Tibial artery (tissue), 4 donors: ENCODE data around the gene LRRC46.

ENCODE experiments used
- DNase-seq, 2 donors: peaks; one replicate each; pipeline ENCODE4 v3.0.0-alpha.2; 2019
- H3K27ac ChIP-seq, 2 donors: fragments of 200-600 bp; sonication (generic) in 1 of 2; 1 replicate in 1 of 2; 2 replicates in 1 of 2; pipeline ENCODE4 v1.5.1; 2018 to 2019; ENCODE audit warnings: mild to moderate bottlenecking in 1 of 2
- H3K27me3 ChIP-seq, 2 donors: fragments of 200-600 bp; sonication (generic) in 1 of 2; one replicate each; pipeline versions ENCODE4 v1.5.1 to v1.6.0; 2016 to 2019
- H3K36me3 ChIP-seq, 3 donors: fragments of 200-600 bp; sonication (generic) in 2 of 3; one replicate each; pipeline ENCODE4 v1.5.1; 2016 to 2019; ENCODE audit warnings: mild to moderate bottlenecking in 2 of 3
- H3K4me1 ChIP-seq, 4 donors: fragments of 200-600 bp; sonication (generic) in 2 of 4; 1 replicate in 3 of 4; 2 replicates in 1 of 4; pipeline ENCODE4 v1.5.1; 2016 to 2019
- H3K4me3 ChIP-seq, 2 donors: fragments of 200-600 bp; sonication (generic) in 1 of 2; 1 replicate in 1 of 2; 2 replicates in 1 of 2; pipeline ENCODE4 v1.5.1; 2018 to 2019; ENCODE audit warnings: mild to moderate bottlenecking in 2 of 2
- H3K9me3 ChIP-seq, 3 donors: fragments of 200-600 bp; sonication (generic) in 1 of 3; one replicate each; pipeline ENCODE4 v1.5.1; 2016 to 2019
- CTCF ChIP-seq, 2 experiments: fragments of 200-600 bp in 1 of 2; fragments of 450-650 bp in 1 of 2; IDR thresholded peaks; one replicate each; pipeline ENCODE4 v1.5.1; 2017 to 2019; ENCODE audit warnings: antibody characterized with exemption in 2 of 2, mild to moderate bottlenecking in 1 of 2, moderate library complexity in 1 of 2
- intact Hi-C: fragments of 100-400 bp; cut with DNase I; formaldehyde crosslinking; loops from one replicate; pipeline ENCODE4 v1.15.0; 2023; ENCODE audit warnings: low total_unique reads

LRRC46 gene

GRCh38 chr17:47815106-47815918 lies 16.2 kb upstream of the LRRC46 start:
- peak in 1 of 2 donors; percentile 37 for DNase-seq
- peaks cover 15 to 84% (median 74%) of the 10 kb centered on the region in 3 donors for H3K36me3 ChIP-seq
- TF ChIP-seq CTCF (IDR thresholded peaks at IDR 0.05): no peak
- no peak overlapping the region for H3K4me3 ChIP-seq
- intact Hi-C loops: no loop called here
- H3K9me3 ChIP-seq: no peaks in the 10 kb centered on the region
- no peak overlapping the region for H3K27ac ChIP-seq
- H3K4me1 ChIP-seq: peaks cover 0 to 6% (median under 1%) of the 10 kb centered on the region in 4 donors
- no peaks in the 10 kb centered on the region for H3K27me3 ChIP-seq

- TF ChIP-seq CTCF (IDR thresholded peaks at IDR 0.05): no peak
- H3K9me3 ChIP-seq: no peaks in the 10 kb centered on the region
- H3K27ac ChIP-seq: no peak overlapping the region
- peaks cover 15 to 80% (median 67%) of the 10 kb centered on the region in 3 donors for H3K36me3 ChIP-seq
- peak in 1 of 2 donors; percentile 43 for DNase-seq
- intact Hi-C loops: no loop called here
- H3K27me3 ChIP-seq: no peaks in the 10 kb centered on the region
- no peak overlapping the region for H3K4me3 ChIP-seq
- H3K4me1 ChIP-seq: peaks cover 0 to 15% (median 7%) of the 10 kb centered on the region in 4 donors
Observed at GRCh38 chr17:47816111-47816735, 15.2 kb upstream of the LRRC46 start.

- H3K4me1 ChIP-seq: peaks cover 4 to 20% (median 11%) of the 10 kb centered on the region in 4 donors
- no peak for DNase-seq
- TF ChIP-seq CTCF (IDR thresholded peaks at IDR 0.05): no peak
- no peaks in the 10 kb centered on the region for H3K27me3 ChIP-seq
- H3K27ac ChIP-seq: no peak overlapping the region
- no peak overlapping the region for H3K4me3 ChIP-seq
- intact Hi-C loops: no loop called here
- no peaks in the 10 kb centered on the region for H3K9me3 ChIP-seq
- H3K36me3 ChIP-seq: peaks cover 15 to 77% (median 67%) of the 10 kb centered on the region in 3 donors
Observed at GRCh38 chr17:47816947-47817346, 14.5 kb upstream of the LRRC46 start.

GRCh38 chr17:47818002-47818695 lies 13.3 kb upstream of the LRRC46 start:
- no peaks in the 10 kb centered on the region for H3K9me3 ChIP-seq
- H3K4me3 ChIP-seq: no peak overlapping the region
- no peak overlapping the region for H3K27ac ChIP-seq
- DNase-seq: no peak
- TF ChIP-seq CTCF (IDR thresholded peaks at IDR 0.05): no peak
- peaks cover 6 to 27% (median 16%) of the 10 kb centered on the region in 4 donors for H3K4me1 ChIP-seq
- intact Hi-C loops: no loop called here
- H3K36me3 ChIP-seq: peaks cover 15 to 68% (median 59%) of the 10 kb centered on the region in 3 donors
- H3K27me3 ChIP-seq: no peaks in the 10 kb centered on the region

- no peak for TF ChIP-seq CTCF (IDR thresholded peaks at IDR 0.05)
- intact Hi-C loops: no loop called here
- Histone ChIP-seq H3K4me3 (no peak overlapping the region), H3K4me1 (peaks cover 6 to 27% (median 16%) of the 10 kb centered on the region in 4 donors), H3K27ac (no peak overlapping the region), H3K9me3 (no peaks in the 10 kb centered on the region), H3K27me3 (no peaks in the 10 kb centered on the region), H3K36me3 (peaks cover 23 to 68% (median 60%) of the 10 kb centered on the region in 3 donors)
- DNase-seq: no peak
Observed at GRCh38 chr17:47819475-47819874, 12.0 kb upstream of the LRRC46 start.
